Measurements from ENCODE around the gene TRIM40.
"Not testable (repeated sequence)": the region's sequence is repeated elsewhere in the genome, so short reads cannot be mapped to it uniquely, and the experiment has no call there.

TRIM40 gene

DNA sequence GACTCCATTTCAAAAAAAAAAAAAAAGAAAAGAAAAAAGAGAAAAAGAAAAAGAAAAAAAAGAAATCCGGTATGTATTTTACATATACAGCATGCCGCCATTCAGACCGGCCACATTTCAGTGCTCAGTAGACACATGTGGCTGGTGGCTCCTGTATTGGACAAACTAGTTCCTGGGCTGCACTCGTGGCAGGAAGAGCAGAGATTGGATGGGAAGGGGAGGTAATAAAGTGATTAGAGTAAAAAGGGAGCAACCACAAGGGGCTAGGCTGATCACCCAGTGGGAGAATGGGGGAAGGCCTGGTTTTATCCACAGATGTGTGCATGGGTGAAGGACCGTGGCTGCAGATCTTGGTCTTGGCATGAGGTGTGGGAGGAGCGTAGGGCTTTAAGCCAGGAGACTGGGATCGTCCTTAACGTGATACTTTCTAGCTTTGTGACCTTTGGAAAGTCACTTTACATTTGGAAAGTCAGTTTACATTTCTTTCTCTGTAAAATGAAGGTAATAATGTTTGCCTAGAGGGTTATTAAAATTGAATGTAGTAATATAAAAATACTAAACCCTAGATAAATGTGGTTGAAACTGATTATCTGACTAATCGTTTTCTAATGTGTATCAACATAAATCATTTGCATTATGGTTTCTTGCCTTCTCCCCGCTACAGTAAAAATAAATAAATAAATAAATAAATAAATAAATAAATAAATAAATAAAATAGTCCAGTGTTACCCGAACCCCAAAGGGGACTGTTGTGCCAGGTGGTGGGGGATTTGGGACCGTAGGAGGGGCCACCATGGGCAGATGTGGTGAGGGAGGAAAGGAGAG, 26.5 kb downstream of the TRIM40 start:
- DNase-seq (ENCODE audit: extremely low read depth in 1 of 2, low read depth in 1 of 2): no peak

DNA sequence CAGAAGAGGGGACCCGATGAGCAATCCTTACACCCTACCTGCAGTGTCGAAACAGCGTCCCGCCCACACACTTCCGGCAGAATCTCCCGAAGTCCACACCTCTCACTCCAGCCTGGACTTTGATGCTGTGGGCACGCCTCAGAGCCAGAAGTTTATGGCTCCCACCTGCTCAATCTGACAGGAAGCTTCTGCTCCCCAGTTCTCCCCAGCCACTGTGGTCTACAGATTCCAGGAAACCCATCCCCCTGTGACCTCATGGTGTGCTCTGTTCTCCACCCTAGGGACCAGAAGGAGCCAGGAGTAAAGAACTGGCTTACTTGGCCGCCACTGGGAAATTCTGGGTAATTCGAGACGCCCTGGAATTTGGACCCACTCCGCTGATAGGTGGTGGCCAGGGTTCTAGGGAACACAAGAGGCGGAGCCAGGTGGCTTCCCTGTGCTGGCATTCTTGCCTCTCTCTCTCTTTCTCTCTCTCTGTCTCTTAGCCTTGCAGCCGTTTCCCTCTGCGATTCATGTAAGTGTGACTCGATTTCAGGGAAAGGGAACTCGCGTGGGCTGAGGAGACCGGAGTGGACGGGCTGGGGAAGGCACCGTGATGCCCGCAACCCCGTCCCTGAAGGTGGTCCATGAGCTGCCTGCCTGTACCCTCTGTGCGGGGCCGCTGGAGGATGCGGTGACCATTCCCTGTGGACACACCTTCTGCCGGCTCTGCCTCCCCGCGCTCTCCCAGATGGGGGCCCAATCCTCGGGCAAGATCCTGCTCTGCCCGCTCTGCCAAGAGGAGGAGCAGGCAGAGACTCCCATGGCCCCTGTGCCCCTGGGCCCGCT, 27.4 kb downstream of the TRIM40 start, which contains the start of gene TRIM15:
Gene TRIM15 (plus strand): TSS at position 457 of the 828 bp plus-strand sequence. CDS start 139 bp downstream, at position 596.
- DNase-seq (ENCODE audit: extremely low read depth in 1 of 2, low read depth in 1 of 2): peak in 1 of 2 donors; percentile 57

DNA sequence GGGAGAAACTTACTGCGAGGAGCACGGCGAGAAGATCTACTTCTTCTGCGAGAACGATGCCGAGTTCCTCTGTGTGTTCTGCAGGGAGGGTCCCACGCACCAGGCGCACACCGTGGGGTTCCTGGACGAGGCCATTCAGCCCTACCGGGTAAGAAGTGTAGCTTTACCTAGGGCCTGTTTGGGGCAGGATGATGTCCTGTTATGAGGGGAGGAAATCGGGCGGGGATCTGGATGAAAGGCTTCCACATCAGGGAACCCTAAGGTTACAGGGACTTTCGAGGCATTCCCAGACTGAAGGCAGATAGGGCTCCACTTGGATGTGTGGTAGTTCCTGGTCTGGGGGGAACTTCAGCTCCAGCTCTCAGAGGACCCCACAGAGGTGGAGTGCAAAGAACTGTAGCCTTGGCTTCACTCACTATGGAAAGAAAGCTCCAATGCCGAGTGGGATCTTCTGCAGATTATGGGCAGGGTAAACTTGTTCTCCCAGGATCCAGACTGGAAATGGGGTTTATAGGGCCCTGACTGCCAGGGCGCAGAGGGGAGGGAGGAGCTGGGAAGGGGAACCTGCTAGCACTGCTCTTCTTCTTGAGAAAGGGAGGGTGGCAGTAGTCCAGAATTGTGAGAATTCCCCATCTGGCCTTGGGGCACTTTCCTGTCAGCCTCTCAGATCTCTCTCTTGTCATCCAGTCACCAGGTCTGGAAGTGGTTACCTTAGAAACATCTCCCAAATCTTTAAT, 28.1 kb downstream of the TRIM40 start:
- no peak for DNase-seq (ENCODE audit: extremely low read depth in 1 of 2, low read depth in 1 of 2)

DNA sequence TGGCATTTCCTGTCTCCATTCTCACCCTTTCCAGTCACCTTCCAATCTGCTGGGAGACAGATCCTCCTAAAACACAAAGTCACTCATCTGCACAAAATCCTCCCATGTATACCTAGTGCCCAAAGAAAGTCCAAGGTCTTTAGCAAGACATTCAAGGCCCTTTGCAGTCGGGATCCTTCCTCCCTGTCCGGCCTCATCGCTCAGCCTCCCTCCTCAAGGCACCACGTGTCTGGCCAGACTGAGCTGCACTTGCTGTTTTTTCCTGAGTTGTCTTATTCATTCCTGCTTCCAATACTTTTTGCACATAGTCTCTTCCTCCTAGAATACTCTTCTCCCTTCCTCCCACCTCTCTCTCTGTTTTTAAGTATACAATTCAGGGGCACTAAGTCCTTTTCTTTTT, 28.8 kb downstream of the TRIM40 start:
- no peak for DNase-seq (ENCODE audit: extremely low read depth in 1 of 2, low read depth in 1 of 2)

DNA sequence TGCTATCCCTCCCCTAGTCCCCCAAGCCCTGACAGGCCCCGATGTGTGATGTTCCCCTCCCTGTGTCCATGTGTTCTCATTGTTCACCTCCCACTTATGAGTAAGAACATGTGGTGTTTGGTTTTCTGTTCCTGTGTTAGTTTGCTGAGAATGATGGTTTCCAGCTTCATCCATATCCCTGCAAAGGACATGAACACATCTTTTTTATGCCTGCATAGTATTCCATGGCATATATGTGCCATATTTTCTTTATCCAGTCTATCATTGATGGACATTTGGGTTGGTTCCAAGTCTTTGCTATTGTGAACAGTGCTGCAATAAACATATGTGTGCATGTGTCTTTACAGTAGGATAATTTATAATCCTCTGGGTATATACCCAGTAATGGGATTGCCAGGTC, 29.3 kb downstream of the TRIM40 start:
- not testable (repeated sequence) for DNase-seq (ENCODE audit: extremely low read depth in 1 of 2, low read depth in 1 of 2)

DNA sequence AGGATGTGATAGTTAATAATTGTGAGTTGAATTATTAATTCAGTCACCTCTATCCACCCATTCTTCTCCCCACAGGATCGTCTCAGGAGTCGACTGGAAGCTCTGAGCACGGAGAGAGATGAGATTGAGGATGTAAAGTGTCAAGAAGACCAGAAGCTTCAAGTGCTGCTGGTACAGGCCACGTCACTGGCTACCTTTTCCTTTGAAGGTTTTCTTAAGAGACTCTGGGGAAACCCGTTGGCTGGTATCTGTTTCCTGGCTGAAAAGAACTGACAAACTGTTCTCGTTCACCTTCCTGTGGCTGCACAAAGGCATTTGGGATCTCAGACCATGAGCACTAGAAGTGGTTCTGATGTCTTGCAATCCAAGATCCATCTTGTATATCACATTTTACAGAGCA, 31.2 kb downstream of the TRIM40 start:
- peak in 1 of 2 donors; percentile 11 for DNase-seq (ENCODE audit: extremely low read depth in 1 of 2, low read depth in 1 of 2)

DNA sequence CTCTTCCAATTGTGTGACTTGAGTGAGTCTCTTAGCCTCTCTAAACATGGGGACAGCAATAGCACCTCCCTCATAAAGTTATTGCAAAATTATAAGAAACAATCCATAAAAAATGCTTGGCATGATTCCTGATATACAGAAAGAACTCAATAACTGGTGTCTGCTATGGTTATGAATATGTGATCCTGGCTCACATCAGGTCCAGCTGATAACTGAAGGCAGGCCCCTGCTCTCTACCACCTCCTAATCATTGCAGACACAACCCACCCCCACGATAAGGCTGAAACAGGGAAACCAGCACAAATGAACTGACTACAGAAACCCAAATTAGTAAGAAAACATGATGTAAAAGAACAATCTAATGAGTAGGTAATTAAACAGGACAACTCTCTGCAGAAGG, 32.8 kb downstream of the TRIM40 start:
- DNase-seq (ENCODE audit: extremely low read depth in 1 of 2, low read depth in 1 of 2): no peak

DNA sequence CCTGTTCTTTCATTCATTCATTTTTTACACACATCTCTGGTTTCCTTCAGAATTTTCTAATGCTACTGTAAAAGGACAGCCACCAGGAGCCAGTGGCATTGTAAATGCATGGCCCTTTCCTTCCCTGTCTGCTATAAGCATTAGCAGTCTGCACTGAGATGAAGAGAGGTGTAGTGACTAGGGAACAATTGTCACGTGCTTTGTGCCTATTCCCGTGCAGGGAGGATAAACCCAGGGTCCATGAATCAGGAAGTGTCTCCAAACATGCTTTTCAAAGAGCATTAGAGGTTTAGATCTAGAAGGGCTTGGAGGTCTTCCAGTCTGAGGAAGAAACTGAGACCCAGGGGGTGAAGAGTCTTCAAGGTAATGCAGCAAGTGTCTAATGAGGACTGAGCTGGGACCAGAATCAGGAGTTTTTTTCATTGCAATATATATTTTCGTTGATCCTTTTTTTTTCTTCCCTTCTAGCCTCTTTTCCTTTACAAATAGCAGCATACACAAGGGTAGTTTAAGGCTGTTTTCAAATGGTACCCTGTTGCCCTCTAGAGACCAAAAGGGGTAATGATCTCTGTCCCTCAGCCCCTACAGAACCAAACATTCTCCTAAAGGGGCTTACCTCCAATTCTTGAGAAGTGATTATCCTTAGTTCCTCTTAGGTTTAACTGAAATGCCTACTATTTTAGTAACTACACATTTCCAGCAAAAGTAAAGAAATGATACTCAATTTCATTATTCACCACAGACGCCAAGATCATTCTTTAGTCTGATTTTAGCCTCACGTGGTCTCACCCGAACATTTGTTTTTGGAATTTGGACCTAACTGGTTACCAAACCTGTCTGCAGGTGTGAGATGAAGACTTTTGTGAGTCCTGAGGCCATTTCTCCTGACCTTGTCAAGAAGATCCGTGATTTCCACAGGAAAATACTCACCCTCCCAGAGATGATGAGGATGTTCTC, 34.0 kb downstream of the TRIM40 start:
- DNase-seq (ENCODE audit: extremely low read depth in 1 of 2, low read depth in 1 of 2): no peak

DNA sequence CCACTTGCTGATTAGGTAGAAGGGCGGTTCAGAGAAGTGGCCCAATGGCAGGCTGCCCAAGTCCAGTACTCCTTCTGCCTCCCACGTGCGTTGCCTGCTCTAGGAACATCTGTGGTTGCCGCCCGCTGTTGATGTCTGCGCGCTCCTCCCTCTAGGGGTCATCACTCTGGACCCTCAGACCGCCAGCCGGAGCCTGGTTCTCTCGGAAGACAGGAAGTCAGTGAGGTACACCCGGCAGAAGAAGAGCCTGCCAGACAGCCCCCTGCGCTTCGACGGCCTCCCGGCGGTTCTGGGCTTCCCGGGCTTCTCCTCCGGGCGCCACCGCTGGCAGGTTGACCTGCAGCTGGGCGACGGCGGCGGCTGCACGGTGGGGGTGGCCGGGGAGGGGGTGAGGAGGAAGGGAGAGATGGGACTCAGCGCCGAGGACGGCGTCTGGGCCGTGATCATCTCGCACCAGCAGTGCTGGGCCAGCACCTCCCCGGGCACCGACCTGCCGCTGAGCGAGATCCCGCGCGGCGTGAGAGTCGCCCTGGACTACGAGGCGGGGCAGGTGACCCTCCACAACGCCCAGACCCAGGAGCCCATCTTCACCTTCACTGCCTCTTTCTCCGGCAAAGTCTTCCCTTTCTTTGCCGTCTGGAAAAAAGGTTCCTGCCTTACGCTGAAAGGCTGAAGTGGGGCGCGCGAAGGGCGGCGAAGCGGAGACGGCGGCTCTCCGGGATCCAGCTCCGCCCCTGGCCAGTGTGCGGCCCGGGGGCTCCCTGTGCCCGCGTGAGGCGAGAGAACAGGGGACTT, 35.9 kb downstream of the TRIM40 start:
- DNase-seq (ENCODE audit: extremely low read depth in 1 of 2, low read depth in 1 of 2): no peak

DNA sequence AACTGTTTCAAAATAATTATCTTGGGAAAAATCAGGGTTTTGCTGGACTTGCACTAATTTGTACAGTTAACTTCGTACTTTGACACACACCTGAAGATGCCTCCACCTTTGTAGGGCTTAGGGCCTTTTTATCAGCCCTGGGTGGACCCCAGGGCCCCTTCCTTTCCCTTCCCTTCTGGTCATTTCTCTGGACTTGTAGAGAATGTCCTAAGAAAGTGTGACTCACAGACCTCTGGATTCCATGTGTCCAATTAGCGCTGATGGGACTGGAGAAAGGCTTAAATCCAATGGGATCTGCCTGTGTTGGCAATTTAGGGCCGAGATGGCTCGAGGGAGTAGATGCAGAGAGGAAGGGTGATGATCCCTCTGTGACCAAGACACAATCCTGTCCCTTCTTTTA, 36.7 kb downstream of the TRIM40 start:
- DNase-seq (ENCODE audit: extremely low read depth in 1 of 2, low read depth in 1 of 2): no peak

DNA sequence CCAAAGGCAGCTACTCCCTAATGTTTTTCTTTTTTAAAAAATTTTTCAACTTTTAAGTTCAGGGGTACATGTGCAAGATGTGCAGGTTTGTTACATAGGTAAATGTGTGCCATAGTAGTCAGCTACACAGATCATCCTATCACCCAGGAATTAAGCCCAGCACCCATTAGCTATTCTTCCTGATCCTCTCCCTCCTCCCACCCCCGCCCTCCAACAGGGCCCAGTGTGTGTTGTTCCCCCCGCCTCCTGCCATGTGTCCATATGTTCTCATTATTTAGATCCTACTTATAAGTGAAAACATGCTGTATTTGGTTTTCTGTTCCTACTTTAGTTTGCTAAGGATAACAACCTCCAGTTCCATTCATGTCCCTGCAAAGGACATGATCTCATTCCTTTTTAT, 39.8 kb downstream of the TRIM40 start:
- no peak for DNase-seq (ENCODE audit: extremely low read depth in 1 of 2, low read depth in 1 of 2)

DNA sequence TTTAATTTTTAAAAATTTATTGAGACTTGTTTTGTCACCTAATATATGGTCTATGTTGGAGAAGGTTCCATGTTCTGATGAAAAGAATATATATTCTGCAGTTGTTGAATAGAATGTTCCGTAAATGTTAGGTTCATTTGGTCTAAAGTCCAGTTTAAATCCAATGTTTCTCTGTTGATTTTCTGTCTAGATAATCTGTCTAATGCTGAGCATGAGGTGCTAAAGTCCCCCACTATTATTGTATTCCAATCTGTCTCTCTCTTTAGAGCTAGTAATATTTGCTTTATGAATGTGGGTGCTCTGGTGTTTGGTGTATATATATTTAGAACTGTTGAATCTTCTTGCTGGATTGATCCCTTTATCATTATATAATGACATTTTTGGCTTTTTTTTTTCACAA, 42.9 kb downstream of the TRIM40 start:
- DNase-seq (ENCODE audit: extremely low read depth in 1 of 2, low read depth in 1 of 2): no peak

DNA sequence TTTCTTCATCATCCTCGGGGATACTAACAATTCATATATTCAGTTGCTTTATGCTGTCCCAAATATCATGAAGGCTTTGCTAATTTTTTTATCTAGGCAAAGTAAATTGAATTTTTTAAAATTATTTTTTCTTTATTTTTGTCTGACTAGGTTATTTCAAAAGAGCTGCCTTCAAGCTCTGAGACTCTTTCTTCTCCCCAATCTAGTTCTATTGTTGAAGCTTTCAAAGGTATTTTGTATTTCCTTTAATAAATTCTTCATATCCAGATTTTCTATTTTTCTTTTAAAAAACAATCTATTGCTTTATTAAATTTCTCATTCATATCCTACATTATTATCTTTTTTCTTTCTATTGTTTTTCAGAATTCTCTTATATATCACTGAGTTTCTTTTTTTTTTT, 44.2 kb downstream of the TRIM40 start:
- DNase-seq (ENCODE audit: extremely low read depth in 1 of 2, low read depth in 1 of 2): no peak

DNA sequence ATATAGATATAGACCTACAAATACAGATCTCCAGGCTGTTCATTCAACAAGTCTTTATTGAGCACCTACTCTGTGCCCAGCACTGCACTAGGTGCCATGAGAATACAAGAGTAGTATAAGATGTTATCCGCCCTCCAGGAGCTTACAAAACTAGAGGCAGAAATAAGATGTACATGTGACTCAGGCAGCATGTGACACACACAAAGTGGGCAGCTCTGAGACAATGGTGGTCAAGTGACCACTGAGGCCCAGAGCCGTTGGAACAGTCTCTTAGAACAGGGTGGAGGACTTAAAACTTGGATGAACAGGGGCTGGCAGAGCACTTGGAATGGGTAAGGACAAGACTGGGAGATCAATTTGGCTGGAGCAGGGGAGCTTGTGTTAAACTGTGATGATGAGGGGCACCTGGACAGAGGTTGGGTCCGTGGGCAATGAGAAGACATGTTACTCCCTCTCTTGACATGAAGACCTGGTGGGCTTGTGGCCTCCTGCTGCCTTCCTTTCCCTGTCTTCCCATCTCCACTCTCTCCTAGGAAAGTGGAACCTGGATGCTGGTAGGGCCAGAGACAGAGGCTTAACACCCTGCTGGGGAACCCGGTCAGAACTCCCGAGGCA, 48.6 kb downstream of the TRIM40 start:
- DNase-seq (ENCODE audit: extremely low read depth in 1 of 2, low read depth in 1 of 2): no peak

DNA sequence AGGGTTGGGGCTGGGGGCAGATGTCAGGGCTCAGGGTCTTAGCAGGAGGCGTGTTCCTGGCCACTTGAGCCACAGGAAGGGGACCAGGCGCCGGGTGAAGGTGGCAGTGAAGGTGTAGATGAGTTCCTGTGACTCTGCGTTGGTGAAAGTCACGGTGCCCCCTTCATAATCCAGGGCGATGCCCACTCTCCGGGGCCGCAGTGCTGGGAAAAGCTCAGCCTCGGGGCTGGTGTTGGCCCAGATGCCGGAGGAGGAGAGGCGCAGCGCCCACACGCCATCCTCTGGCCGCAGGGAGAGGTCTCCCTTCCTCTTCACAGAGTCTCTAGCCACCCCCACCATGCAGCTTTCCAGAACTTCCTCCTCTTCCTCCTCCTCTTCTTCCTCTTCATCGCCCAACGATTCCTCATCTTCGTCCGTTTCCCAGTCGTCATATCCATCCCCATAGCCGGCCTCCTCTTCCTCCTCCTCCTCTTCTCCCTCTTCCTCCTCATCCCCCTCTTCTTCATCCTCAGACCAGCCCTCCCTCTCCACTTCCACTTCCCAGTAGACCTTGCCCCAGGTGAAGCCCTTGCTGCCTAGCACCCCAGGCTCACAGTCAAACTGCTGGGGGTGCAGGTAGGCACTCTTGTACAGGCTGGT, 50.0 kb downstream of the TRIM40 start:
- DNase-seq (ENCODE audit: extremely low read depth in 1 of 2, low read depth in 1 of 2): no peak

DNA sequence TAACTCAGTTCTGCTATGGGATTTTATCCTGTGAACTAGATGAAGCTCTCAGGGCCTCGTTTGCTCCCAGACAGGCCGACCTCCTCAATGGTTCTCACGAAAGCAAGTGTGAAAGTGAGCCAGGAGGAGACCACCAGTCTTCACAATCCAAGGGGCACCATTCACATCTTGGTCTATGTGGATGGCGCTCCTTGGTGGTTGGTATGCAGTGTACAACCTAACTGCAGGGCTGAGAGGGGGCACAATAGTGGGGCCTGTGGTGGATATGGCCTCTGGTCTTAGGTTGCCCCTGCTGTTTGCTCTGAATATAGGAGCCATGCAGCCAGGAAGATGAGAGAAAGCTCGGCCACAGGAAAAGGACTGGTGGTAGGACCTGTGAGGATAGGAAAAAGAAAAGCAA, 52.6 kb downstream of the TRIM40 start:
- no peak for DNase-seq (ENCODE audit: extremely low read depth in 1 of 2, low read depth in 1 of 2)

DNA sequence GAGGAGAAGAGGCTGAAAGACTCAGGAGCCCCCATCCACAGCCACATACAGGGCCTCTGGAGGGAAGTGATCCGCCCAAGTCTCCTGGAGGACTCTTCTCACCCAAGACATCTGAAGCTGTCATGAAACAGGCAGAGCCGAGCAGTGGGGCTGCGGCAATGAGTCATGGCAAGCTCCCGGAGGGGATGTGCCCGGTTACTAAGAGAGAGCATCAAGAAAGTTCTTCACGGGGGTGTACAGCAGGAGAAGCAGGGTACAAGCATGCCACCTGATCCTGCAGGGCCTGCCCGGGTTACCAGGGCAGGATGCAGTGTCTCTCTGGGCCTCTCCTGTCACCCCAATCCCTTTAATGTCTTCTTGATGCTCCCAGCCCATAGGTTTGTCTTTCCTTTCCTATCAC, 56.1 kb downstream of the TRIM40 start:
- no peak for DNase-seq (ENCODE audit: extremely low read depth in 1 of 2, low read depth in 1 of 2)
